Kidney (tissue), 14 donors: ENCODE data around the gene GTF2F2. TPM values are rescaled to one million over a fixed set of nuclear protein-coding genes. Genes with fewer than 3 reads are reported as not detected.

Experiments
- DNase-seq, 5 donors: peaks; one replicate each; pipeline ENCODE4 v3.0.0-alpha.2; 2013 to 2020
- FAIRE-seq: peaks from 2 replicates; lab custom pipeline; 2012; peaks lifted over from hg19 to GRCh38; lab: Jason Lieb, UNC
- H3K27ac ChIP-seq, 2 donors: one replicate each; pipeline ENCODE4 v1.7.0; 2013; ENCODE audit warnings: low read depth in 2 of 2, low read length in 2 of 2, inconsistent platforms in 1 of 2
- H3K27me3 ChIP-seq: one replicate; pipeline ENCODE4 v1.7.1; 2013; ENCODE audit warnings: low read length, inconsistent platforms; ENCODE audit not compliant: control insufficient read depth, insufficient read depth
- H3K36me3 ChIP-seq, 3 donors: one replicate each; pipeline versions ENCODE4 v1.7.0 to v1.7.1; 2013; ENCODE audit warnings: low read length in 3 of 3, control low read depth in 1 of 3, inconsistent platforms in 1 of 3; ENCODE audit not compliant: insufficient read depth in 3 of 3, control insufficient read depth in 2 of 3
- H3K4me1 ChIP-seq, 3 donors: one replicate each; pipeline versions ENCODE4 v1.7.0 to v1.7.1; 2013; ENCODE audit warnings: low read length in 3 of 3, inconsistent platforms in 1 of 3, low read depth in 1 of 3; ENCODE audit not compliant: control insufficient read depth in 2 of 3, insufficient read depth in 2 of 3
- H3K4me3 ChIP-seq, 3 donors: one replicate each; pipeline versions ENCODE4 v1.7.0 to v1.8.1; 2013; ENCODE audit warnings: low read length in 3 of 3, control low read depth in 1 of 3, inconsistent platforms in 1 of 3
- H3K9ac ChIP-seq, 3 donors: one replicate each; pipeline versions ENCODE4 v1.7.0 to v1.7.1; 2013; ENCODE audit warnings: low read length in 3 of 3, control low read depth in 1 of 3, inconsistent platforms in 1 of 3
- H3K9me3 ChIP-seq, 3 donors: one replicate each; pipeline versions ENCODE4 v1.7.0 to v1.7.1; 2013; ENCODE audit warnings: low read length in 3 of 3, control low read depth in 1 of 3, inconsistent platforms in 1 of 3; ENCODE audit not compliant: control insufficient read depth in 2 of 3, insufficient read depth in 1 of 3
- CTCF ChIP-seq: IDR thresholded peaks from 3 replicates; pipeline ENCODE4 v1.5.1; 2012; ENCODE audit warnings: mild to moderate bottlenecking, moderate library complexity, borderline replicate concordance; ENCODE audit not compliant: insufficient read depth; ENCODE audit errors: extremely low read depth
- intact Hi-C: fragments of 100-400 bp; cut with DNase I; formaldehyde crosslinking; loops from one replicate; pipeline ENCODE4 v1.11.1; 2022
- polyA plus RNA-seq: library from polyadenylated mRNA; stranded (reverse); fragments of 350-450 nt; fragmentation: Illumina TruSeq; extraction: RNeasy Lipid Tissue Mini Kit (QIAGEN cat#74804); gene quantifications from one replicate; pipeline ENCODE4 v1.2.3, GENCODE V29; 2014; ENCODE audit warnings: low read depth, low replicate concordance; ENCODE audit not compliant: insufficient read depth
- total RNA-seq: library from RNA; stranded (reverse); fragmentation: NEBNext Ultra II Directional; extraction: Animal tissue kit (Norgen Biotek cat#: 25700); gene quantifications from one replicate; pipeline ENCODE4 v1.2.1, GENCODE V29; 2021
- donor health status: control.
- donor health status: control.
- donor health status: control.
- donor health status: control.
- donor health status: control.
- donor health status: DM: yes; HTN: yes; CAD: no.
- donor health status: Normal renal cell carcinoma (clear cell type).

The GTF2F2 gene
- total and polyA plus RNA-seq, 2 donors from 2014 or later, result 16.6 to 17.3 TPM

GRCh38 chr13:45276913-45277312, 156.6 kb downstream of the GTF2F2 start:
- FAIRE-seq (no peak), DNase-seq (no peak)
- Histone ChIP-seq H3K27me3 (no peaks in the 10 kb centered on the region), H3K36me3 (no peaks in the 10 kb centered on the region), H3K4me1 (peaks cover 0 to 3% (median 0%) of the 10 kb centered on the region in 3 donors), H3K27ac (no peak overlapping the region), H3K4me3 (no peak overlapping the region), H3K9ac (no peak overlapping the region), H3K9me3 (no peaks in the 10 kb centered on the region)
- intact Hi-C loops, result no loop called here
- TF ChIP-seq CTCF, result no peak

GRCh38 chr13:45278096-45278645, 157.9 kb downstream of the GTF2F2 start:
- no peaks in the 10 kb centered on the region for H3K9me3 ChIP-seq
- no peak for TF ChIP-seq CTCF
- no peak overlapping the region for H3K27ac ChIP-seq
- FAIRE-seq, result no peak
- intact Hi-C loops, result no loop called here
- DNase-seq, result peak in 1 of 5 donors; percentile 14
- no peak overlapping the region for H3K4me3 ChIP-seq
- H3K9ac ChIP-seq, result no peak overlapping the region
- no peaks in the 10 kb centered on the region for H3K36me3 ChIP-seq
- H3K4me1 ChIP-seq, result peaks cover 0 to 3% (median 0%) of the 10 kb centered on the region in 3 donors
- H3K27me3 ChIP-seq, result no peaks in the 10 kb centered on the region

- intact Hi-C loops, result no loop called here
- no peak for TF ChIP-seq CTCF
Measured at GRCh38 chr13:45280011-45280410, 159.7 kb downstream of the GTF2F2 start.

More at GRCh38 chr13:45280011-45280410, 159.7 kb downstream of the GTF2F2 start:
- no peak overlapping the region for H3K4me3 ChIP-seq
- H3K9ac ChIP-seq, result no peak overlapping the region
- H3K27ac ChIP-seq, result no peak overlapping the region
- FAIRE-seq, result no peak
- H3K4me1 ChIP-seq, result peaks cover 0 to 3% (median 0%) of the 10 kb centered on the region in 3 donors
- no peak for DNase-seq
- H3K27me3 ChIP-seq, result no peaks in the 10 kb centered on the region
- H3K9me3 ChIP-seq, result no peaks in the 10 kb centered on the region
- H3K36me3 ChIP-seq, result no peaks in the 10 kb centered on the region
